IMR-90 (cell line): ENCODE results near the gene HDAC7. TPM values are rescaled to one million over a fixed set of nuclear protein-coding genes. Genes with fewer than 3 reads are reported as not detected.

ENCODE experiments used
- ATAC-seq: fragments of 200-7000 bp; cut with Tn5 transposase; 2 replicates; pipeline ENCODE4 v1.9.1; 2020; ENCODE audit warnings: low read depth, mild to moderate bottlenecking, moderate library complexity
- BruUV-seq: library from RNA; stranded (reverse); fragments of 400-500 nt; replicated peaks from 2 replicates; lab custom pipeline; 2021; lab: Mats Ljungman, UMichigan
- CTCF ChIA-PET: fragments of 300-600 bp; formaldehyde crosslinking; extraction: SDS; loops from one replicate; lab custom pipeline; 2021; ENCODE audit warnings: antibody characterized with exemption; lab: Yijun Ruan, JAX
- POLR2A ChIA-PET: fragments of 300-600 bp; sonication (Branson Sonifier 250); formaldehyde crosslinking; loops from one replicate; lab custom pipeline; 2022; ENCODE audit warnings: antibody characterized with exemption; ENCODE audit not compliant: unreplicated experiment; lab: Charles Lee
- DNase-seq: peaks from one replicate; pipeline ENCODE4 v3.0.0; 2013
- H2AFZ ChIP-seq: replicated peaks from 2 replicates; pipeline ENCODE3; 2013; ENCODE audit warnings: low read length, mild to moderate bottlenecking; ENCODE audit not compliant: poor library complexity
- H2AK5ac ChIP-seq: 2 replicates; pipeline ENCODE4 v1.6.1; 2013; ENCODE audit warnings: low read depth, low read length, inconsistent platforms
- H2AK9ac ChIP-seq: replicated peaks from 2 replicates; pipeline ENCODE3; 2013; ENCODE audit warnings: mild to moderate bottlenecking, low read depth, low read length, moderate library complexity; ENCODE audit not compliant: poor library complexity
- H2BK120ac ChIP-seq: 2 replicates; pipeline ENCODE4 v1.6.1; 2013; ENCODE audit warnings: low read depth, low read length, inconsistent platforms
- H2BK15ac ChIP-seq: 3 replicates; pipeline ENCODE4 v1.6.1; 2013; ENCODE audit warnings: low read depth, low read length, inconsistent platforms
- H2BK20ac ChIP-seq: 2 replicates; pipeline ENCODE4 v1.6.1; 2013; ENCODE audit warnings: low read depth, mild to moderate bottlenecking, inconsistent platforms, low read length, moderate library complexity
- H2BK5ac ChIP-seq: 2 replicates; pipeline ENCODE4 v1.6.1; 2013; ENCODE audit warnings: mild to moderate bottlenecking, low read depth, low read length, inconsistent platforms; ENCODE audit not compliant: poor library complexity, severe bottlenecking
- H3K14ac ChIP-seq: replicated peaks from 2 replicates; pipeline ENCODE4 v1.6.1; 2013; ENCODE audit warnings: low read depth, low read length, inconsistent platforms
- H3K18ac ChIP-seq: 2 replicates; pipeline ENCODE4 v1.6.1; 2013; ENCODE audit warnings: low read depth, low read length, control low read depth
- H3K23ac ChIP-seq: 2 replicates; pipeline ENCODE4 v1.6.1; 2013; ENCODE audit warnings: low read depth, low read length, inconsistent platforms
- H3K27ac ChIP-seq: 2 replicates; pipeline ENCODE4 v1.5.1; 2013; ENCODE audit warnings: mild to moderate bottlenecking, control low read depth, low read length; ENCODE audit not compliant: insufficient read depth
- H3K27me3 ChIP-seq: 2 replicates; pipeline ENCODE4 v1.6.1; 2013; ENCODE audit warnings: low read length; ENCODE audit not compliant: control insufficient read depth, insufficient read depth
- H3K36me3 ChIP-seq: 2 replicates; pipeline ENCODE4 v1.6.1; 2013; ENCODE audit warnings: low read length, mixed read lengths; ENCODE audit not compliant: control insufficient read depth, insufficient read depth
- H3K4ac ChIP-seq: 2 replicates; pipeline ENCODE4 v1.6.1; 2013; ENCODE audit warnings: low read depth, low read length, inconsistent platforms
- H3K4me1 ChIP-seq: 2 replicates; pipeline ENCODE4 v1.6.1; 2013; ENCODE audit warnings: low read length, mixed read lengths; ENCODE audit not compliant: control insufficient read depth, insufficient read depth
- H3K4me2 ChIP-seq: 2 replicates; pipeline ENCODE4 v1.6.1; 2013; ENCODE audit warnings: low read depth, mild to moderate bottlenecking, control low read depth, low read length, moderate library complexity
- H3K4me3 ChIP-seq: 2 replicates; pipeline ENCODE4 v1.5.1; 2013; ENCODE audit warnings: low read depth, mild to moderate bottlenecking, control low read depth, low read length, moderate library complexity; ENCODE audit not compliant: insufficient read depth
- H3K56ac ChIP-seq: 2 replicates; pipeline ENCODE4 v1.6.1; 2013; ENCODE audit warnings: low read length, inconsistent platforms; ENCODE audit not compliant: insufficient read depth; ENCODE audit errors: extremely low read depth
- H3K79me1 ChIP-seq, 2 experiments: 2 replicates each; pipeline ENCODE4 v1.6.1; 2013; ENCODE audit warnings: low read length in 2 of 2, inconsistent platforms in 1 of 2, low read depth in 1 of 2
- H3K9ac ChIP-seq: 2 replicates; pipeline ENCODE4 v1.6.1; 2013; ENCODE audit warnings: low read depth, low read length, control low read depth
- H3K9me1 ChIP-seq: 2 replicates; pipeline ENCODE4 v1.6.1; 2013; ENCODE audit warnings: low read length, inconsistent platforms; ENCODE audit not compliant: insufficient read depth
- H3K9me3 ChIP-seq: 2 replicates; pipeline ENCODE4 v1.6.1; 2013; ENCODE audit warnings: low read length; ENCODE audit not compliant: control insufficient read depth, insufficient read depth
- H4K20me1 ChIP-seq: 2 replicates; pipeline ENCODE4 v1.6.1; 2013; ENCODE audit warnings: low read length, inconsistent platforms; ENCODE audit not compliant: insufficient read depth
- H4K5ac ChIP-seq: 2 replicates; pipeline ENCODE4 v1.6.1; 2013; ENCODE audit warnings: mild to moderate bottlenecking, low read depth, low read length, control low read depth
- H4K8ac ChIP-seq, 2 experiments: 2 replicates each; pipeline ENCODE4 v1.6.1; 2013; ENCODE audit warnings: low read depth in 2 of 2, low read length in 2 of 2, control low read depth in 1 of 2, inconsistent platforms in 1 of 2
- H4K91ac ChIP-seq: 2 replicates; pipeline ENCODE4 v1.6.1; 2013; ENCODE audit warnings: low read depth, low read length, inconsistent platforms; ENCODE audit not compliant: insufficient read depth
- CTCF ChIP-seq: conservative IDR thresholded peaks from 2 replicates; pipeline ENCODE4 v1.5.1; 2012; ENCODE audit warnings: mild to moderate bottlenecking, low read depth, low read length, improper control_type of control experiment
- POLR2A ChIP-seq: IDR thresholded peaks from 2 replicates; pipeline ENCODE4 v1.6.1; 2012; ENCODE audit warnings: mild to moderate bottlenecking, low read depth, low read length
- RAD21 ChIP-seq: IDR thresholded peaks from 2 replicates; pipeline ENCODE4 v1.6.1; 2012; ENCODE audit warnings: low read length, improper control_type of control experiment
- SMC3 ChIP-seq: fragments of 150-350 bp; IDR thresholded peaks from 2 replicates; pipeline ENCODE4 v1.6.1; 2016; ENCODE audit warnings: low read depth, mild to moderate bottlenecking, antibody characterized with exemption, low read length, moderate library complexity
- WGBS, 2 experiments: methylation state at CpG; one replicate each; pipeline versions ENCODE4 v1.1.5 to v1.1.7; 2013; ENCODE audit warnings: missing lambda C conversion rate in 2 of 2; ENCODE audit not compliant: insufficient read length in 1 of 2; ENCODE audit errors: extremely low coverage in 2 of 2; 5-methylcytosine and 5-hydroxymethylcytosine counted together
- dilution Hi-C: fragments of 300-500 bp; cut with HindIII; formaldehyde crosslinking; loops from one replicate; pipeline ENCODE4 v1.14.3; 2018; ENCODE audit warnings: low sequenced_read_pairs; ENCODE audit not compliant: unreplicated experiment
- in situ Hi-C: fragments of 300-500 bp; cut with MboI; formaldehyde crosslinking; loops from 3 replicates; pipeline ENCODE4 v1.14.3; 2019; ENCODE audit warnings: low sequenced_read_pairs, inconsistent platforms, mixed read lengths
- intact Hi-C: fragments of 100-400 bp; cut with micrococcal nuclease; formaldehyde crosslinking; loops from 2 replicates; pipeline ENCODE4 v1.10.0; 2022
- polyA plus RNA-seq, 3 experiments: library from polyadenylated mRNA; depleted of rRNA; stranded (reverse); fragments of >200 nt; gene quantifications; 2 replicates each; pipeline ENCODE4 v1.2.3, GENCODE V29; 2012; ENCODE audit warnings: low replicate concordance in 1 of 3
- total RNA-seq: library from RNA; depleted of rRNA; stranded (reverse); fragments of >200 nt; gene quantifications from 2 replicates; pipeline ENCODE4 v1.2.3, GENCODE V29; 2012

The HDAC7 gene
- total and polyA plus RNA-seq, 2 of the 4 experiments (the other 2 are of a cell fraction), result 10.4 to 64.7 TPM

- Histone ChIP-seq H3K14ac (no peak overlapping the region), H3K9me1 (peaks cover 22% of the 10 kb centered on the region), H2AFZ (no peak overlapping the region), H3K79me1 (peaks cover 26 to 81% of the 10 kb centered on the region in 2 experiments), H3K4me1 (peaks cover 37% of the 10 kb centered on the region), H2BK5ac (no peak overlapping the region), H2BK15ac (no peak overlapping the region), H2AK5ac (0 out of 2 replicates have a peak overlapping the region, but pooled peaks have one; percentile 5), H3K18ac (no peak overlapping the region), H3K27ac (no peak overlapping the region), H3K56ac (no peak overlapping the region), H2BK20ac (no peak overlapping the region), H3K36me3 (peaks cover 43% of the 10 kb centered on the region), H2BK120ac (no peak overlapping the region), H4K5ac (no peak overlapping the region), H4K20me1 (peaks cover 88% of the 10 kb centered on the region), H3K23ac (no peak overlapping the region), H3K9me3 (no peaks in the 10 kb centered on the region), H3K9ac (no peak overlapping the region), H3K4ac (no peak overlapping the region), H3K4me2 (no peak overlapping the region), H2AK9ac (no peak overlapping the region), H3K27me3 (no peaks in the 10 kb centered on the region), H4K91ac (no peak overlapping the region), H4K8ac (no peak overlapping the region), H3K4me3 (no peak overlapping the region)
- dilution Hi-C loops, result no loop called here
- in situ Hi-C loops, result no loop called here
- ChIA-PET CTCF (no interaction called here), POLR2A (no interaction called here)
- TF ChIP-seq CTCF (peak; percentile 32), SMC3 (peak; percentile 36; the same call in 1 of the 2 replicates), RAD21 (peak; percentile 44; the same call in 1 of the 2 replicates), POLR2A (no peak)
- intact Hi-C loops, result no loop called here
- 100% methylated on average over 1 of the region's 7 CpGs; no CpG with 5 or more reads in 1 of the 2 experiments for WGBS, 2 experiments
- BruUV-seq, result no TSS peak
- DNase-seq (no peak), ATAC-seq (no peak)
These were observed 18.4 kb downstream of the HDAC7 start for GRCh38 chr12:47801170-47801903.
